ENCODE data around the gene SNX8. TPM values are rescaled to one million over a fixed set of nuclear protein-coding genes. Genes with fewer than 3 reads are reported as not detected.

Gene SNX8
- total and polyA plus RNA-seq, 2 of the 4 experiments (the other 2 are of a cell fraction) = 7.7 to 55.9 TPM

- Histone ChIP-seq H2BK20ac (ENCODE audit: low read depth, low read length) (no peak overlapping the region), H3K56ac (ENCODE audit: extremely low read depth, insufficient read depth, low read length) (no peak overlapping the region), H3K27ac (ENCODE audit: insufficient read depth, low read length) (no peak overlapping the region), H2BK15ac (ENCODE audit: low read depth, low read length) (no peak overlapping the region), H3K9ac (ENCODE audit: low read depth, low read length) (no peak overlapping the region), H3K79me1 (ENCODE audit: low read depth in 1 of 2, low read length in 2 of 2) (peaks cover 10 to 34% of the 10 kb centered on the region in 2 experiments), H3K4me3 (ENCODE audit: insufficient read depth, low read depth, low read length) (no peak overlapping the region), H2AK5ac (ENCODE audit: low read depth, low read length) (no peak overlapping the region), H3K18ac (ENCODE audit: low read depth, low read length) (no peak overlapping the region), H4K91ac (ENCODE audit: insufficient read depth, low read depth, low read length) (no peak overlapping the region), H3K27me3 (ENCODE audit: control insufficient read depth, insufficient read depth, low read length) (no peaks in the 10 kb centered on the region), H3K14ac (replicated peaks; ENCODE audit: low read depth, low read length) (no peak overlapping the region), H3K36me3 (ENCODE audit: control insufficient read depth, insufficient read depth, low read length) (peaks cover 12% of the 10 kb centered on the region; the same call in 1 of the 2 replicates), H4K5ac (ENCODE audit: low read depth, low read length) (no peak overlapping the region), H3K23ac (ENCODE audit: low read depth, low read length) (no peak overlapping the region), H4K20me1 (ENCODE audit: insufficient read depth, low read length) (peaks cover 9% of the 10 kb centered on the region), H3K9me1 (ENCODE audit: insufficient read depth, low read length) (no peaks in the 10 kb centered on the region), H2BK5ac (ENCODE audit: low read depth, low read length, poor library complexity, severe bottlenecking) (no peak overlapping the region), H4K8ac (ENCODE audit: low read depth in 2 of 2, low read length in 2 of 2) (no peak overlapping the region), H2BK120ac (ENCODE audit: low read depth, low read length) (no peak overlapping the region), H2AFZ (replicated peaks; ENCODE audit: low read length, poor library complexity) (no peak overlapping the region), H3K4me2 (ENCODE audit: low read depth, low read length) (no peak overlapping the region), H3K9me3 (ENCODE audit: control insufficient read depth, insufficient read depth, low read length) (no peaks in the 10 kb centered on the region), H3K4me1 (ENCODE audit: control insufficient read depth, insufficient read depth, low read length) (peaks cover 7% of the 10 kb centered on the region; the same call in 1 of the 2 replicates), H3K4ac (ENCODE audit: low read depth, low read length) (no peak overlapping the region), H2AK9ac (replicated peaks; ENCODE audit: low read depth, low read length, poor library complexity) (no peak overlapping the region)
- DNase-seq (no peak), ATAC-seq (ENCODE audit: low read depth) (no peak)
- no TSS peak for BruUV-seq (replicated peaks)
- dilution Hi-C loops (cut with HindIII; ENCODE audit: low sequenced_read_pairs, unreplicated experiment) (no loop called here), intact Hi-C loops (cut with micrococcal nuclease) (no loop called here), in situ Hi-C loops (cut with MboI; ENCODE audit: low sequenced_read_pairs) (no loop called here)
- 95% methylated on average over 4 of the region's 11 CpGs; no CpG with 5 or more reads in 1 of the 2 experiments for WGBS, 2 experiments (ENCODE audit: extremely low coverage in 2 of 2, insufficient read length in 1 of 2)
- TF ChIP-seq RCOR1 (IDR thresholded peaks at IDR 0.05; ENCODE audit: insufficient replicate concordance, low read length) (no peak), SMC3 (IDR thresholded peaks at IDR 0.05; ENCODE audit: low read depth, low read length) (no peak), CTCF (conservative IDR thresholded peaks at IDR 0.05; ENCODE audit: low read depth, low read length) (no peak), RAD21 (IDR thresholded peaks at IDR 0.05; ENCODE audit: low read length) (no peak), USF2 (IDR thresholded peaks at IDR 0.05; ENCODE audit: low read depth, low read length) (no peak), BHLHE40 (IDR thresholded peaks at IDR 0.05; ENCODE audit: low read depth, low read length) (no peak)
- ChIA-PET POLR2A (ENCODE audit: unreplicated experiment) (no interaction called here), CTCF (no interaction called here)
These were observed 36.2 kb downstream of the SNX8 start for GRCh38 chr7:2278026-2278425.

Data from IMR-90 (cell line).